ENCODE data around the gene OR6N2.

The OR6N2 gene

DNA sequence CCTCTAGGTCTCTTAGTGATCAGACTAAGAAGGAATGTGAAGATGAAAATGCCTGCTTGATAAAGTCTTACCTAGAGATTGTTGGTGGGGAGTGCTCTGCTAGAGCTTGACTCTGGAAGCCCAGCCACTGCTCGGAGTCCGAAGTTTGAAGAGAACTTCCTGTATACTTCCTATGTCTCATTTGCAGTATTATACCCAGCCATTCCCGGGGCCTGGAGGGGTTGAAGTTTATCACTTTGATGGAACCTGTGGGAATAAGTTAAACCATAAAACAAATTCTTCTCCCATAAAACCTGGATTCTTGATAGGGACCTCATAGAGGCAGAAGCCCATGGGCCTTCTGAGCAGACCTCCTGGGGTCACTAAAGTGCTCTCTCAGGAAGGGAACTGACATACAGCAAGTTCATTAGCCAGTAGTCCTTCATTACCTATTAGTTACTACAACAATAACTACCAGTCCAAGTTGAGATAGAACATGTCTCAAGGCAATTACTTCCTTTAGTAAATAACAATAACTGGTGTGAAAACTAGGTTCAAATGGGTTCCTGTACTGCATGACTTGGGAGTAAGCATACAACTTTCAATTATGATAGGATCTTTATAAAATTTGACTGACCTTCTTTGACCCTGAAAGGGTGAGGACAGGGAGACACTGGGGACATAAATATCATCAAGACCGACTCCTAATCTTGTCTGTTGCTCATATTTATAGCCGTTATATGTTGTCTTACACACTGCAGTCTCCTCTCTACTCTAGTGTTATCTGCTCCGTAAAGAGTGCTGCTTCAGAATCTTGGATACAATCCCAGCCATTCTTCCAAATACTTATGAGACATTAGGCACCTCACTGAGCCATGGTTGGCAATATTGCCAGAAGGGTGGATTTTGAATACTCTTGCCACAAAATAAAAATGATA is 8.8 kb downstream of the OR6N2 start, which contains the start of gene OR6N1:
TSS of gene OR6N1 (minus strand) at position 246 of the 917 bp plus-strand sequence. CDS start 5,513 bp downstream, outside the sequence.
- in situ Hi-C loops (cut with MboI; ENCODE audit: low sequenced_read_pairs), result no loop called here

DNA sequence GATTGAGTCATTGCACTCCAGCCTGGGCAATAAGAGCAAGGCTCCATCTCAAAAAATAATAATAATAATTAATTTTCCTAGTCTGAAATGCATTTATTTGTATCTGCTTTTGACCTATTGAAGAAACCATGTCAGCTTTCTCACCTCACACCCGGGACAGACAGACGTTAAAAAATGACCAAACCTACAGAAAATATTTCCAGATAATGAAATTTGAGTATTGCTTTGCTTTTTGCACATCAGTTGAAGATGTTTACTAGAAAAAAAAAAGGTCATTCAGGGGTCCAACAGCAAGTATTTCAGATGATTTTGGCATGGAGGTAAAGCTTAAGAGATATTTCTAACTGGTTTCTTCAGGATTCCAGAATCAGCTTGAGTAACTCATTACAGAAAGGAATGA is 26.6 kb downstream of the OR6N2 start, which contains the start of gene OR6K6:
TSS of gene OR6K6 (plus strand) at position 301 of the 400 bp plus-strand sequence. CDS start 168 bp downstream, outside the sequence.
- in situ Hi-C loops (cut with MboI; ENCODE audit: low sequenced_read_pairs), result no loop called here

DNA sequence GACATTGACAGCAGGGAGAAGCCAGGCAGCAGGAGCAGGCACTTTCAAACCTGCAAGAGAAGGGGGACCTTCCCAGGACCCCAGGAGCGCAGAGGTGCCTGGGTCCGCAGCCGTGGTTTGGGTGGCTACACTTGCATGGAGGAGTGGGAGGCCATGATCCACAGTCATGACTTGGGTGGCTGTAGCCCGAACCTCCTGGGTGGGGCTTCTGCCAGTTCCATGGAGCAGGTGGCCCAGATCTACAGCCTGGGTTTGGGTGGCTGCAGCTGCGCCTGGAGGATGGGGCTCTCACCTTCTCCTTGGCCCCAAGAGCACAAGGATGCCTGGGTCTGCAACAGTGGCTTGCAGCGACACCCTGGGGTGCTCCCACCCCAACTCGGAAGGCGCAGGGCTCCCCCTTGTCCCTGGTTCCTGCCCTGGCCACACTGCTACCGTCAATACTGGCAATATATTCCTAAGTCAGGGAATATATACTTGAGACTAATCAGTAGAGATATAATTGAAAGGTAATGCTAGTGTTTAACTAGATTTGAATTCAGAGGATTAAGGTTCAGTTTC is 28.8 kb downstream of the OR6N2 start:
- in situ Hi-C loops (cut with MboI; ENCODE audit: low sequenced_read_pairs), result no loop called here

DNA sequence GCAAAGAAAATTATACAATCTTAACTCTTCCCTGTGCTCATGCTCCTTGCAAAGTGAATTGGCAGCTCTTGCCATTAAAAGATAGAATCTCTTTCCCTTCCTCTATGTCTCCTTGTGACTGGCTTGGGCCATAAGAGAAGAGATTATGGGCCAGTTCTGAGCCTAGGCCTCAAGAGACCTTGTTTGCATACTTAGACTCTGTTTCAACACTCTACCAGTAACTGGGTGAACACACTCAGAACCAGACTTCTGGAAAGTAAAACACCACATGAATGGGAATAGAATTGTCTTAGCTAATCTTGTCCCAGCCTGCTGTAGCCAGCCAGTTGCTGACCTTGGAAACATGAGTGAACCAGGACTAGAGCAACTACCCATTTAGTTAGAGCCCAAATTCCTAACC is 45.2 kb downstream of the OR6N2 start:
- in situ Hi-C loops (cut with MboI; ENCODE audit: low sequenced_read_pairs), result no loop called here

DNA sequence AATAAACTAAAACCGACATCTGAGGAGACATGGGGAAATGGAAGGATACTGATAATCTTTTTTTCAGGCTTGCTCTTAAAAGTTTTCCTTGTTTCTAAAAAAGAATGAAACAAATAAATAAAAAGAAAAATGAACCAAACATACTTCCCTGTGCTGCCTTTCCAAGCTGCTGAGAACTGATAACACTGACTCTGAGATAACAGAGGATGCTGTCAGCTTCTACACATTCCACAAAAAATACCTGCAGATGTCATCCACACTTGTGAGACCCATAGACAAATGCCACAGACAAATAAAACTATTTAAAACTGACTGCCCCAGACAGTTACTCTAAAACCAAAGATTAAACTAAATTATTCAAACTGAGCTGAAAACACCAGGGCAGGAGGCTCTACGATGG is 48.5 kb downstream of the OR6N2 start:
- in situ Hi-C loops (cut with MboI; ENCODE audit: low sequenced_read_pairs), result no loop called here

DNA sequence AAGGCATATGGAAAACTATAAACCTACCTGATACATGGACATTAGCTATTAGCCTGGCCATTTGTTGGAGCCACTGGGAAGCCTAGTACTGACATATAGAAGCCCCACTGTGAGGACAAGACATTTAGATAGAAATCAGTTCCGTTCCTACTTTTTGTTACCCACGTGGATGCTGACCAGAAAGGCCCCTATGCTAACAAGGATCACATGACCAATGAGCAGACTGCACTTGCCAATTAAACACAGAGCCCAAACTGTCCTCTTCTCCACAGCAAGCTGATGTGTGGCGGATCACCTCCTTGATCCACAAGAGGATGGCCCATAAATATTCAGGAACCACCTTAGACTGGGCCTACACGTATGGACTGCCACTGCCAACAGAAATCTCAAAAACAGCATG is 49.3 kb downstream of the OR6N2 start:
- in situ Hi-C loops (cut with MboI; ENCODE audit: low sequenced_read_pairs), result no loop called here

DNA sequence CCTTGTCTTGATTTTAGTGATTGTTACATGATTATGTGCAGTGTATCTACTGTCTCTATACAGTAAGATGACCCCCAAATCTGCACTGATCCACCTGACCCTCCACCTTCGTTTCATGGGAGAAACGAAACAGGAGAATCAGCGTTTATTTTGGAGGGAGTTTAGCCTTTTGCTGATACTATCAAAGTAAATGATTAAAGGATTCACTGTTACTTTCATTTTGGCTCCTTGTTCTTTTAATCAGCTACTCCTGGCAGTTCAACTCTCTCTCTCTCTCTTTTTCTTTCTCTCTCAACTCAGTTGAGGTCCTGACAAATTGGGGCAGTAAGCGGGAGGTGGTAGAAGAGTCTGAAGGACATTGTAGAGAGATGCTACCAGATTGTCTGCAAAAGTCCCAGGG is 50.6 kb downstream of the OR6N2 start:
- in situ Hi-C loops (cut with MboI; ENCODE audit: low sequenced_read_pairs), result no loop called here

DNA sequence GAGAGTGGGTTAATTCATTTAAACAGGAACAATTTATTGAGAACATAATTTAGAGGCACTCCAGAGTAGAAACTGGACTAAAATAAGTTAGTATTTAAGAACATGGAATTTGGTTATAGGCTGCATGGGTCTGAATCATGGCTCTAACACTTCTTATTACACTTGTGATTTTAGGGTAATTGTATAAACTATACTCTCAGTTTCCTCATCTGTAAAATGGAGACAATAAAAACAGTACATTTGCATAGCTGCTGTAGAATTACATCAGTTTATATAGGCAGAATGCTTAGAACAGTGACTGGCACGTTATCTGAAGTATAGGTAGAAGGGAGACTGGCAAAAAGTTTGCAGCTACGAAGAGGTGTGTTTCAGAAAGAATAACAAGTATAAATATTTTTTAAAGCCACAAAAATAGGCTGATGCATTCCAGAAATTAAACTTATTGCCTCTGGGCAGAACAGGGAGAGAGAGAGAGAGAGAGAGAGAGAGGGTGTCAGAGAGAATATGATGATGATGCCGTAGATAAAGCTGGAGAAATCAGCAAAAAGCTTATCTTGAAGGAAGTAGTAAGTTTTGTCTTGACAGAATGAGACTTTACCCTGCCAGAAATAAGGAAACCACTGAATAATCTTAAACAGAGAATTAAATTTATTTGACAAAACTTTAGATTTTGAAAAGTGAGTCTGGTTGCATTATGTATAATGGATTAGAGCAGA is 52.3 kb downstream of the OR6N2 start:
- in situ Hi-C loops (cut with MboI; ENCODE audit: low sequenced_read_pairs), result no loop called here

DNA sequence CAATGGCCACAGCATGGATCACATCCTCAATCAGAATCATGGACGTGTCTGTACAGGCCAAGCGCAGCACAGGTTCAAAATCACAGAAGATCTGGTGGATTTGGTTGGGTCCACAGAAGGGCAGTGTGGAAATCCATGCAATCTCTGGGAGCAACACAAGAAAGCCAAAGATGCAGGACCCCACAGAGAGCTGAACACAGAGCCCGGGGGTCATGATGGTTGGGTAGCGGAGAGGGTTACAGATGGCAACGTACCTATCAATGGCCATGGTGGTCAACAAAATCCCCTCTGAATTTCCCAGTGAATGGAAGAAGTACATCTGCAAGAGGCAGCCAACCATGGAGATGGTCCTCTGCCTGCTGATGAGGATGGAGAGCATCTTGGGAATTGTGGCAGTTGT is 56.6 kb downstream of the OR6N2 start:
- in situ Hi-C loops (cut with MboI; ENCODE audit: low sequenced_read_pairs), result no loop called here
